SH-SY5Y (cell line): ENCODE results near the gene CCDC81.

Experiments used
- GATA2 ChIP-seq: IDR thresholded peaks from 2 replicates; pipeline ENCODE4 v1.6.1; 2011; ENCODE audit warnings: mild to moderate bottlenecking, low read depth, low read length
- GATA3 ChIP-seq: IDR thresholded peaks from 2 replicates; pipeline ENCODE4 v1.6.1; 2011; ENCODE audit warnings: low read depth, mild to moderate bottlenecking, low read length, moderate library complexity

DNA sequence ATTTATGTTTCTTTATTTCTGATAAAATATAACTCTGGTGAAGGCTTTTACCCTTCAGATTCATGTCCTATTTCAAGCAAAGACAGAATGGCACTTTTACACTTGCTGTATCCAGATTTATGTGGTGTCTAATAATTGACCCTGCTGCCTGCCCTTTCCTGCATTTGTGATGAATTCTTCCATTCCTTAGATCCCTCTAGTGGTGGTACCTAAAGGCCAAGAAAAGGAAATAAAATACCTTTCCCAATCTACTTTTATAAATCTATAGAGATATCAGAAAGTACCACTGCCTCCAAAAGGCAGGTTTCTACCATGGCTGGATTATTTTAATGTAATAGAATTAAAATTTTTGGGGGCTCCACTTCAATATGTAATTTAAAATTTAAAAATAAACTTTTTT, 34.2 kb downstream of the CCDC81 start:
- TF ChIP-seq GATA2 (no peak), GATA3 (no peak)
